NCI-H446 (cell line): ENCODE data around the gene TMEM132D.

Experiments used
- DNase-seq, 2 experiments: peaks; one replicate each; lab custom pipeline; 2025; lab: John Stamatoyannopoulos, UW

Gene TMEM132D

GRCh38 chr12:129727100-129727499 lies 176.7 kb downstream of the TMEM132D start:
- no peak for DNase-seq

- DNase-seq, result no peak
Measured at GRCh38 chr12:129723260-129723659, 180.6 kb downstream of the TMEM132D start.

GRCh38 chr12:129720618-129721017 lies 183.2 kb downstream of the TMEM132D start:
- DNase-seq, result no peak

GRCh38 chr12:129719416-129719815 lies 184.4 kb downstream of the TMEM132D start:
- no peak for DNase-seq

GRCh38 chr12:129717438-129717837 lies 186.4 kb downstream of the TMEM132D start:
- no peak for DNase-seq

GRCh38 chr12:129716825-129717224 lies 187.0 kb downstream of the TMEM132D start:
- no peak for DNase-seq

- DNase-seq, result no peak
Measured at GRCh38 chr12:129706716-129707115, 197.1 kb downstream of the TMEM132D start.

GRCh38 chr12:129704232-129704830 lies 199.5 kb downstream of the TMEM132D start:
- DNase-seq, result no peak

- DNase-seq, result no peak
Measured at GRCh38 chr12:129701631-129702101, 202.2 kb downstream of the TMEM132D start.

GRCh38 chr12:129700036-129700435 lies 203.8 kb downstream of the TMEM132D start:
- DNase-seq, result no peak

- DNase-seq, result no peak
Measured at GRCh38 chr12:129696926-129697325, 206.9 kb downstream of the TMEM132D start.

GRCh38 chr12:129696405-129696804 lies 207.4 kb downstream of the TMEM132D start:
- DNase-seq, result no peak

GRCh38 chr12:129693731-129694130 lies 210.1 kb downstream of the TMEM132D start:
- DNase-seq, result no peak

GRCh38 chr12:129687731-129688130 lies 216.1 kb downstream of the TMEM132D start:
- no peak for DNase-seq

GRCh38 chr12:129681830-129682229 lies 222.0 kb downstream of the TMEM132D start:
- DNase-seq, result no peak

- no peak for DNase-seq
Measured at GRCh38 chr12:129681151-129681550, 222.7 kb downstream of the TMEM132D start.

GRCh38 chr12:129676411-129676810 lies 227.4 kb downstream of the TMEM132D start:
- no peak for DNase-seq

- no peak for DNase-seq
Measured at GRCh38 chr12:129675947-129676346, 227.9 kb downstream of the TMEM132D start.

GRCh38 chr12:129675496-129675895 lies 228.3 kb downstream of the TMEM132D start:
- no peak for DNase-seq

GRCh38 chr12:129673806-129674205 lies 230.0 kb downstream of the TMEM132D start:
- no peak for DNase-seq

- no peak for DNase-seq
Measured at GRCh38 chr12:129672110-129672509, 231.7 kb downstream of the TMEM132D start.

GRCh38 chr12:129670256-129670920 lies 233.4 kb downstream of the TMEM132D start:
- DNase-seq, result no peak

GRCh38 chr12:129665414-129665813 lies 238.4 kb downstream of the TMEM132D start:
- no peak for DNase-seq

GRCh38 chr12:129662234-129662633 lies 241.6 kb downstream of the TMEM132D start:
- DNase-seq, result no peak
